NCI-H1092 treated with DMSO at 0.1 percent for 48 hours (cell line): ENCODE results near the gene METTL15.
"Not testable (repeated sequence)": the region's sequence is repeated elsewhere in the genome, so short reads cannot be mapped to it uniquely, and the experiment has no call there.

ENCODE experiments used
- DNase-seq: peaks from one replicate; lab custom pipeline; 2025; lab: John Stamatoyannopoulos, UW

METTL15 gene

GRCh38 chr11:28209906-28210305 lies 101.7 kb downstream of the METTL15 start:
- DNase-seq: no peak

- DNase-seq: not testable (repeated sequence)
These were observed 113.9 kb downstream of the METTL15 start for GRCh38 chr11:28222063-28222462.

- DNase-seq: no peak
These were observed 115.4 kb downstream of the METTL15 start for GRCh38 chr11:28223577-28223976.

GRCh38 chr11:28223994-28224393 lies 115.8 kb downstream of the METTL15 start:
- DNase-seq: no peak

- DNase-seq: no peak
These were observed 119.3 kb downstream of the METTL15 start for GRCh38 chr11:28227460-28227859.

GRCh38 chr11:28228196-28228895 lies 120.2 kb downstream of the METTL15 start:
- DNase-seq: no peak

- DNase-seq: no peak
These were observed 123.3 kb downstream of the METTL15 start for GRCh38 chr11:28231475-28231874.

GRCh38 chr11:28232649-28233048 lies 124.5 kb downstream of the METTL15 start:
- DNase-seq: no peak

GRCh38 chr11:28241760-28242159 lies 133.6 kb downstream of the METTL15 start:
- DNase-seq: no peak

GRCh38 chr11:28242596-28242995 lies 134.4 kb downstream of the METTL15 start:
- DNase-seq: no peak

GRCh38 chr11:28243061-28243460 lies 134.9 kb downstream of the METTL15 start:
- DNase-seq: no peak

GRCh38 chr11:28243581-28243980 lies 135.4 kb downstream of the METTL15 start:
- DNase-seq: no peak

GRCh38 chr11:28245131-28245530 lies 136.9 kb downstream of the METTL15 start:
- DNase-seq: no peak

- DNase-seq: no peak
These were observed 142.0 kb downstream of the METTL15 start for GRCh38 chr11:28250192-28250591.

GRCh38 chr11:28251257-28251656 lies 143.1 kb downstream of the METTL15 start:
- no peak for DNase-seq

GRCh38 chr11:28257761-28258160 lies 149.6 kb downstream of the METTL15 start:
- DNase-seq: no peak

GRCh38 chr11:28259177-28259843 lies 151.1 kb downstream of the METTL15 start:
- DNase-seq: no peak

GRCh38 chr11:28268925-28269324 lies 160.7 kb downstream of the METTL15 start:
- DNase-seq: no peak

- DNase-seq: no peak
These were observed 161.4 kb downstream of the METTL15 start for GRCh38 chr11:28269586-28269985.

- DNase-seq: not testable (repeated sequence)
These were observed 164.1 kb downstream of the METTL15 start for GRCh38 chr11:28272247-28272646.

GRCh38 chr11:28274216-28274615 lies 166.0 kb downstream of the METTL15 start:
- no peak for DNase-seq

GRCh38 chr11:28284196-28284595 lies 176.0 kb downstream of the METTL15 start:
- DNase-seq: no peak

- DNase-seq: no peak
These were observed 181.3 kb downstream of the METTL15 start for GRCh38 chr11:28289444-28289843.

GRCh38 chr11:28290995-28291394 lies 182.8 kb downstream of the METTL15 start:
- not testable (repeated sequence) for DNase-seq
